A549 (cell line): ENCODE results near the gene CIROP. TPM values are rescaled to one million over a fixed set of nuclear protein-coding genes. Genes with fewer than 3 reads are reported as not detected.

Experiments used
- ATAC-seq, 2 experiments: fragments of 200-7000 bp in 1 of 2; fragments of >200 bp in 1 of 2; cut with Nextera tagmentation in 1 of 2; cut with Tn5 transposase in 1 of 2; 3 replicates each; pipeline versions ENCODE4 v1.8.0 to v1.9.1; 2018 to 2020; ENCODE audit warnings: mild to moderate bottlenecking in 1 of 2, moderate library complexity in 1 of 2
- CTCF ChIA-PET: fragments of 300-600 bp; sonication (Branson Sonifier 250); formaldehyde crosslinking; extraction: SDS; loops from one replicate; lab custom pipeline; 2021; ENCODE audit warnings: antibody characterized with exemption, inconsistent platforms; lab: Yijun Ruan, JAX
- POLR2A ChIA-PET: fragments of 350-600 bp; formaldehyde crosslinking; extraction: SDS; loops from one replicate; lab custom pipeline; 2021; ENCODE audit warnings: antibody characterized with exemption, inconsistent platforms; lab: Yijun Ruan, JAX
- DNase-seq, 2 experiments: peaks; one replicate each; pipeline versions ENCODE4 v3.0.0 to v3.0.0-alpha.2; 2011 to 2016; ENCODE audit warnings: low read depth in 1 of 2, low spot score in 1 of 2
- FAIRE-seq: peaks from 2 replicates; lab custom pipeline; 2011; peaks lifted over from hg19 to GRCh38; lab: Jason Lieb, UNC
- H3K27ac ChIP-seq, 2 experiments: fragments of >200 bp; sonication (Bioruptor Twin); formaldehyde crosslinking; 3 replicates each; pipeline ENCODE4 v1.5.1; 2016 to 2017
- H3K4me1 ChIP-seq: fragments of >200 bp; sonication (Bioruptor Twin); formaldehyde crosslinking; 3 replicates; pipeline ENCODE4 v1.6.1; 2016
- H3K4me2 ChIP-seq: fragments of >200 bp; sonication (Bioruptor Twin); formaldehyde crosslinking; 3 replicates; pipeline ENCODE4 v1.6.1; 2016
- H3K4me3 ChIP-seq: fragments of >200 bp; sonication (Bioruptor Twin); formaldehyde crosslinking; 3 replicates; pipeline ENCODE4 v1.5.1; 2016
- H3K9me3 ChIP-seq: fragments of >200 bp; sonication (Bioruptor Twin); formaldehyde crosslinking; 3 replicates; pipeline ENCODE4 v1.6.1; 2016
- CBX2 ChIP-seq: fragments of 200-600 bp; sonication (generic); IDR thresholded peaks from 2 replicates; pipeline ENCODE4 v1.6.1; 2016; ENCODE audit warnings: low read depth, mild to moderate bottlenecking, borderline replicate concordance
- CHD2 ChIP-seq: fragments of 150-350 bp; IDR thresholded peaks from 2 replicates; pipeline ENCODE4 v1.6.1; 2014; ENCODE audit warnings: low read length; ENCODE audit not compliant: partially characterized antibody
- CHD4 ChIP-seq: fragments of 200-600 bp; sonication (generic); IDR thresholded peaks from 2 replicates; pipeline ENCODE4 v1.6.1; 2016; ENCODE audit warnings: antibody characterized with exemption, mild to moderate bottlenecking, borderline replicate concordance
- EHMT2 ChIP-seq: fragments of 200-600 bp; sonication (generic); IDR thresholded peaks from 2 replicates; pipeline ENCODE4 v1.6.1; 2016; ENCODE audit warnings: antibody characterized with exemption, low read depth, mild to moderate bottlenecking, moderate library complexity
- ESRRA ChIP-seq: fragments of 150-350 bp; IDR thresholded peaks from 2 replicates; pipeline ENCODE4 v1.6.1; 2014; ENCODE audit warnings: mild to moderate bottlenecking, low read length, borderline replicate concordance
- FOXS1 ChIP-seq: fragments of 250-450 bp; sonication (Bioruptor Pico); IDR thresholded peaks from 2 replicates; pipeline ENCODE4 v1.5.0; 2020; ENCODE audit warnings: mild to moderate bottlenecking, moderate library complexity
- GATA3 ChIP-seq: IDR thresholded peaks from 2 replicates; pipeline ENCODE4 v1.6.1; 2012; ENCODE audit warnings: borderline replicate concordance
- HDAC2 ChIP-seq: fragments of 200-600 bp; sonication (generic); IDR thresholded peaks from 2 replicates; pipeline ENCODE4 v1.6.1; 2016
- HOXB5 ChIP-seq: fragments of 250-450 bp; sonication (Bioruptor Pico); IDR thresholded peaks from 2 replicates; pipeline ENCODE4 v1.5.0; 2020; ENCODE audit warnings: mild to moderate bottlenecking, moderate library complexity
- JUNB ChIP-seq: fragments of >200 bp; sonication (Bioruptor Twin); formaldehyde crosslinking; IDR thresholded peaks from 2 replicates; pipeline ENCODE4 v1.6.1; 2016
- MAFK ChIP-seq: fragments of 450-650 bp; IDR thresholded peaks from 2 replicates; pipeline ENCODE4 v1.6.1; 2014; ENCODE audit not compliant: partially characterized antibody
- RAD21 ChIP-seq, 2 experiments: fragments of >200 bp in 1 of 2; sonication (Bioruptor Twin) in 1 of 2; formaldehyde crosslinking in 1 of 2; IDR thresholded peaks in 1 of 2; conservative IDR thresholded peaks in 1 of 2; 2 replicates in 1 of 2; 3 replicates in 1 of 2; pipeline ENCODE4 v1.6.1; 2012 to 2018; ENCODE audit warnings: inconsistent platforms in 1 of 2
- WGBS: methylation state at CpG from one replicate; pipeline ENCODE4 v1.1.6; 2017; ENCODE audit errors: missing lambda C conversion rate; 5-methylcytosine and 5-hydroxymethylcytosine counted together
- polyA plus RNA-seq, 4 experiments: library from polyadenylated mRNA; depleted of rRNA in 3 of 4; stranded (reverse); fragments of >200 nt; fragmentation: RNase III in 1 of 4; extraction: RNeasy Plus Mini Kit Qiagen cat#74134 plus additional on column Dnase treatment in 1 of 4; gene quantifications; 2 replicates in 3 of 4; 3 replicates in 1 of 4; pipeline ENCODE4 v1.2.3, GENCODE V29; 2011 to 2017
- TF ChIP-seq, protein P1 (sequence below): fragments of 450-650 bp; IDR thresholded peaks from 2 replicates; pipeline ENCODE4 v1.6.1; 2014; ENCODE audit warnings: antibody characterized with exemption
- TF ChIP-seq, protein P2 (sequence below): fragments of 250-450 bp; sonication (Bioruptor Pico); IDR thresholded peaks from 2 replicates; pipeline ENCODE4 v1.5.0; 2020; ENCODE audit warnings: low read depth, mild to moderate bottlenecking, moderate library complexity
- TF ChIP-seq, protein P3 (sequence below): IDR thresholded peaks from 2 replicates; pipeline ENCODE4 v1.6.1; 2012
- TF ChIP-seq, protein P4 (sequence below): fragments of 150-350 bp; IDR thresholded peaks from 2 replicates; pipeline ENCODE4 v1.6.1; 2014; ENCODE audit warnings: low read depth, mild to moderate bottlenecking, low read length
- TF ChIP-seq, protein P5 (sequence below): fragments of >200 bp; sonication (Bioruptor Twin); formaldehyde crosslinking; IDR thresholded peaks from 2 replicates; pipeline ENCODE4 v1.6.1; 2016
- TF ChIP-seq, protein P6 (sequence below): fragments of 250-450 bp; sonication (Bioruptor Pico); IDR thresholded peaks from 2 replicates; pipeline ENCODE4 v1.5.0; 2021; ENCODE audit warnings: mild to moderate bottlenecking, moderate library complexity, borderline replicate concordance
- TF ChIP-seq, protein P7 (sequence below): IDR thresholded peaks from 2 replicates; pipeline ENCODE4 v1.6.1; 2012; ENCODE audit warnings: low read depth, borderline replicate concordance

The CIROP gene
- polyA plus RNA-seq, 2 of the 4 experiments (the other 2 are of a cell fraction), result not detected

DNA sequence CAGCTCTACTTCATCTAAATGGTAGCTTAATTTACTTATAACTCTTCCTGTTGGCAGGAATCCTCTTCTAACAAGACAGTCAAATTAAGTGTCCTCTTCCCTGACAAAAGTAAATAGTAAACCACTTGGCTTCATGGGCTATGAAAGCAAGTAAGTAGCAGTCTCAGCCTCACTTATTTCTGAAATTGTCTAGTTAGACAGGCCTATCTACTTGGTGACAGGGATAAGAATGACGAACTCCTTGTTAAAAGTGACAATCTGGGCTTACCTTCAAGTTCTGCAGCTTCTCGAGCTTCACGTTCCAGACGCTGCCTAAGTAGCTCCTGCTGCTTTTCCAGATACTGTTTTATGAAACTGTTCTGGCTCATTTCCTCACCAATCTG is 14.5 kb downstream of the CIROP start:
- 95% methylated on average over 4 of the region's 4 CpGs for WGBS
- FAIRE-seq (no peak), DNase-seq (no peak), ATAC-seq (no peak)
- no peaks in the 10 kb centered on the region for H3K9me3 ChIP-seq
- no peak overlapping the region for H3K4me3 ChIP-seq
- no peak overlapping the region for H3K27ac ChIP-seq
- no peak overlapping the region for H3K4me2 ChIP-seq
- peaks cover 15% of the 10 kb centered on the region; the same call in 2 of the 3 replicates for H3K4me1 ChIP-seq
- ChIA-PET CTCF (interaction anchor here (0.6 to 5.9 kb wide), 15 partner anchors 9 to 161 kb away, joined by 3 to 78 read pairs (median 4); partner anchors contain the start of genes CDH24 and PRMT5), POLR2A (interaction anchor here (1.0 kb wide), 1 partner anchor 83 kb away, joined by 4 read pairs; no protein-coding TSS in a partner anchor)
- TF ChIP-seq RAD21 (conservative IDR thresholded peaks at IDR 0.05 in 1 of 2, IDR thresholded peaks at IDR 0.05 in 1 of 2) (no peak), EHMT2 (no peak), MAFK (no peak), ESRRA (no peak), HOXB5 (CRISPR knock-in tag) (no peak), GATA3 (no peak), CBX2 (no peak), CHD4 (no peak), FOXS1 (no peak), HDAC2 (no peak), CHD2 (no peak)
- TF ChIP-seq, protein P1, sequence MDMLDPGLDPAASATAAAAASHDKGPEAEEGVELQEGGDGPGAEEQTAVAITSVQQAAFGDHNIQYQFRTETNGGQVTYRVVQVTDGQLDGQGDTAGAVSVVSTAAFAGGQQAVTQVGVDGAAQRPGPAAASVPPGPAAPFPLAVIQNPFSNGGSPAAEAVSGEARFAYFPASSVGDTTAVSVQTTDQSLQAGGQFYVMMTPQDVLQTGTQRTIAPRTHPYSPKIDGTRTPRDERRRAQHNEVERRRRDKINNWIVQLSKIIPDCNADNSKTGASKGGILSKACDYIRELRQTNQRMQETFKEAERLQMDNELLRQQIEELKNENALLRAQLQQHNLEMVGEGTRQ, result no peak
- TF ChIP-seq, protein P2, sequence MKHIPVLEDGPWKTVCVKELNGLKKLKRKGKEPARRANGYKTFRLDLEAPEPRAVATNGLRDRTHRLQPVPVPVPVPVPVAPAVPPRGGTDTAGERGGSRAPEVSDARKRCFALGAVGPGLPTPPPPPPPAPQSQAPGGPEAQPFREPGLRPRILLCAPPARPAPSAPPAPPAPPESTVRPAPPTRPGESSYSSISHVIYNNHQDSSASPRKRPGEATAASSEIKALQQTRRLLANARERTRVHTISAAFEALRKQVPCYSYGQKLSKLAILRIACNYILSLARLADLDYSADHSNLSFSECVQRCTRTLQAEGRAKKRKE, result no peak
- TF ChIP-seq, protein P3, sequence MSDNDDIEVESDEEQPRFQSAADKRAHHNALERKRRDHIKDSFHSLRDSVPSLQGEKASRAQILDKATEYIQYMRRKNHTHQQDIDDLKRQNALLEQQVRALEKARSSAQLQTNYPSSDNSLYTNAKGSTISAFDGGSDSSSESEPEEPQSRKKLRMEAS, result no peak
- TF ChIP-seq, protein P4, sequence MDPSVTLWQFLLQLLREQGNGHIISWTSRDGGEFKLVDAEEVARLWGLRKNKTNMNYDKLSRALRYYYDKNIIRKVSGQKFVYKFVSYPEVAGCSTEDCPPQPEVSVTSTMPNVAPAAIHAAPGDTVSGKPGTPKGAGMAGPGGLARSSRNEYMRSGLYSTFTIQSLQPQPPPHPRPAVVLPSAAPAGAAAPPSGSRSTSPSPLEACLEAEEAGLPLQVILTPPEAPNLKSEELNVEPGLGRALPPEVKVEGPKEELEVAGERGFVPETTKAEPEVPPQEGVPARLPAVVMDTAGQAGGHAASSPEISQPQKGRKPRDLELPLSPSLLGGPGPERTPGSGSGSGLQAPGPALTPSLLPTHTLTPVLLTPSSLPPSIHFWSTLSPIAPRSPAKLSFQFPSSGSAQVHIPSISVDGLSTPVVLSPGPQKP, result no peak
- TF ChIP-seq, protein P5, sequence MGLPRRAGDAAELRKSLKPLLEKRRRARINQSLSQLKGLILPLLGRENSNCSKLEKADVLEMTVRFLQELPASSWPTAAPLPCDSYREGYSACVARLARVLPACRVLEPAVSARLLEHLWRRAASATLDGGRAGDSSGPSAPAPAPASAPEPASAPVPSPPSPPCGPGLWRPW, result no peak
- TF ChIP-seq, protein P6, sequence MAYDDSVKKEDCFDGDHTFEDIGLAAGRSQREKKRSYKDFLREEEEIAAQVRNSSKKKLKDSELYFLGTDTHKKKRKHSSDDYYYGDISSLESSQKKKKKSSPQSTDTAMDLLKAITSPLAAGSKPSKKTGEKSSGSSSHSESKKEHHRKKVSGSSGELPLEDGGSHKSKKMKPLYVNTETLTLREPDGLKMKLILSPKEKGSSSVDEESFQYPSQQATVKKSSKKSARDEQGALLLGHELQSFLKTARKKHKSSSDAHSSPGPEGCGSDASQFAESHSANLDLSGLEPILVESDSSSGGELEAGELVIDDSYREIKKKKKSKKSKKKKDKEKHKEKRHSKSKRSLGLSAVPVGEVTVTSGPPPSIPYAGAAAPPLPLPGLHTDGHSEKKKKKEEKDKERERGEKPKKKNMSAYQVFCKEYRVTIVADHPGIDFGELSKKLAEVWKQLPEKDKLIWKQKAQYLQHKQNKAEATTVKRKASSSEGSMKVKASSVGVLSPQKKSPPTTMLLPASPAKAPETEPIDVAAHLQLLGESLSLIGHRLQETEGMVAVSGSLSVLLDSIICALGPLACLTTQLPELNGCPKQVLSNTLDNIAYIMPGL (CRISPR knock-in tag), result no peak
- TF ChIP-seq, protein P7, sequence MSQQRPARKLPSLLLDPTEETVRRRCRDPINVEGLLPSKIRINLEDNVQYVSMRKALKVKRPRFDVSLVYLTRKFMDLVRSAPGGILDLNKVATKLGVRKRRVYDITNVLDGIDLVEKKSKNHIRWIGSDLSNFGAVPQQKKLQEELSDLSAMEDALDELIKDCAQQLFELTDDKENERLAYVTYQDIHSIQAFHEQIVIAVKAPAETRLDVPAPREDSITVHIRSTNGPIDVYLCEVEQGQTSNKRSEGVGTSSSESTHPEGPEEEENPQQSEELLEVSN, result no peak

DNA sequence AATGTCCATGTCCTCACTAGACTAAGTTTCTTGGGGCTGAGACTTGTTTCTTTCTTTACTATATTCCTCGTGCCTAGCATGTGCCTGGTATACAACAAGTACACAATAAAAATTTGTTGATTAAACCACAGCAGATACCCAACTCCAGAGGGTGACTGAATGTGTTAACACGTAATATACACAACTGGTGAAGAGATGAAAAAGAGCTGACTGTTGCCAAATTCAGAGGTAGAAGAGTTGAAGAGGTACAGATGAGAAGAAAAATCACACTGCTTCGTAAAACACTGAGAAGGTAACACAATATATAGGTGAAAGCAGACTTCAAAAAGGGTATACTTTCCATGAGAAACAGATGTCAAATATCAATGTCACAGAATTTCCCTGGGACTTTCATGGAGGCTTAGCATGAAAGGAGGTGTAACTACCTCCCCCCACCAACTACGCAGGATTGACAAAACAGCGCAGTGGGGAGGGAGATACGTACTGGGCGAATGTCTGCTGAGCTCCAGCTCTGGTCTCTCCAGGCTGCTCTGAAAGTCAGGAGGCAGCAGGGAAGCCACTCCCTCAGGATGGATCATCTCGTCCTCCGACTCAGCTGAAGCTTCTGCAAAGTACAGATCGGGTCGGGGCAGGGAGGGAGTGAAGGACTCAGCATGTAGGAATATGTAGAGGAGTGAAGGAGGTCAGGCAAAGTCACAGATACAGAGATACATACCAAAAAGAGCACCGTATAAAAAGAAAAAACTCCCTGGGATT is 15.1 kb downstream of the CIROP start:
- no peak overlapping the region for H3K4me2 ChIP-seq
- ChIA-PET POLR2A (interaction anchor here (1.0 kb wide), 1 partner anchor 82 kb away, joined by 4 read pairs; no protein-coding TSS in a partner anchor), CTCF (interaction anchor here (0.6 to 5.9 kb wide), 15 partner anchors 8 to 160 kb away, joined by 3 to 78 read pairs (median 4); partner anchors contain the start of genes CDH24 and PRMT5)
- peaks cover 15% of the 10 kb centered on the region; the same call in 2 of the 3 replicates for H3K4me1 ChIP-seq
- no peak overlapping the region for H3K4me3 ChIP-seq
- no peak for FAIRE-seq
- 95% methylated on average over 12 of the region's 12 CpGs for WGBS
- TF ChIP-seq JUNB, result no peak
- TF ChIP-seq RAD21 (conservative IDR thresholded peaks at IDR 0.05 in 1 of 2, IDR thresholded peaks at IDR 0.05 in 1 of 2), result no peak
- TF ChIP-seq MAFK, result peak; percentile 68
- TF ChIP-seq, all 56 proteins: peak for 1
- DNase-seq (no peak), ATAC-seq (no peak)
- H3K27ac ChIP-seq, result no peak overlapping the region
- H3K9me3 ChIP-seq, result no peaks in the 10 kb centered on the region
